HepG2 (cell line): Measurements from ENCODE around the gene NMBR. TPM values are rescaled to one million over a fixed set of nuclear protein-coding genes. Genes with fewer than 3 reads are reported as not detected.

Source experiments
- ATAC-seq: fragments of 200-7000 bp; cut with Tn5 transposase; 3 replicates; pipeline ENCODE4 v1.9.1; 2020; ENCODE audit warnings: mild to moderate bottlenecking, moderate library complexity
- BruUV-seq: library from RNA; stranded (reverse); fragments of 400-500 nt; replicated peaks from 2 replicates; lab custom pipeline; 2021; lab: Mats Ljungman, UMichigan
- CTCF ChIA-PET: fragments of 300-600 bp; formaldehyde crosslinking; extraction: SDS; loops from one replicate; lab custom pipeline; 2021; ENCODE audit warnings: low total read pairs, inconsistent platforms, low intra/inter-chr PET ratio; lab: Yijun Ruan, JAX
- POLR2A ChIA-PET: fragments of 350-600 bp; sonication (Branson Sonifier 250); formaldehyde crosslinking; loops from one replicate; lab custom pipeline; 2020; ENCODE audit warnings: antibody characterized with exemption, inconsistent platforms; lab: Yijun Ruan, JAX
- DNase-seq: peaks from one replicate; pipeline ENCODE4 v3.0.0-alpha.2; 2015; ENCODE audit warnings: low spot score
- FAIRE-seq: peaks from 3 replicates; lab custom pipeline; 2011; peaks lifted over from hg19 to GRCh38; lab: Jason Lieb, UNC
- H2AFZ ChIP-seq: one replicate; pipeline ENCODE4 v1.6.1; 2011; ENCODE audit warnings: low read length, inconsistent platforms
- H3K27ac ChIP-seq: fragments of 300-600 bp; 3 replicates; pipeline ENCODE4 v1.8.0; 2011; ENCODE audit warnings: mixed run types, mild to moderate bottlenecking, mixed read lengths, low read length, inconsistent platforms; ENCODE audit not compliant: insufficient read depth; ENCODE audit errors: extremely low read length
- H3K27me3 ChIP-seq, 2 experiments: fragments of 200-600 bp in 1 of 2; 2 replicates in 1 of 2; 3 replicates in 1 of 2; pipeline versions ENCODE4 v1.6.0 to v1.8.0; 2011; ENCODE audit warnings: low read length in 2 of 2, mild to moderate bottlenecking in 2 of 2, moderate library complexity in 2 of 2, inconsistent platforms in 1 of 2; ENCODE audit not compliant: insufficient read depth in 2 of 2, control insufficient read depth in 1 of 2
- H3K36me3 ChIP-seq, 2 experiments: fragments of 200-600 bp in 1 of 2; replicated peaks in 1 of 2; 2 replicates in 1 of 2; 3 replicates in 1 of 2; pipeline versions ENCODE4 v1.5.1 to v1.8.0; 2011; ENCODE audit warnings: low read length in 2 of 2, inconsistent platforms in 1 of 2; ENCODE audit not compliant: insufficient read depth in 2 of 2, control insufficient read depth in 1 of 2
- H3K4me1 ChIP-seq: 2 replicates; pipeline ENCODE4 v1.5.1; 2012; ENCODE audit warnings: low read length, inconsistent platforms; ENCODE audit not compliant: insufficient read depth
- H3K4me2 ChIP-seq: 2 replicates; pipeline ENCODE4 v1.6.0; 2011; ENCODE audit warnings: low read depth, low read length, inconsistent platforms
- H3K4me3 ChIP-seq, 3 experiments: fragments of 200-600 bp in 1 of 3; sonication (generic), shearing (Covaris generic) in 1 of 3; replicated peaks in 1 of 3; 2 replicates each; pipeline ENCODE4 v1.5.1; 2011 to 2016; ENCODE audit warnings: low read length in 3 of 3, inconsistent platforms in 2 of 3, low read depth in 2 of 3, mild to moderate bottlenecking in 2 of 3, control low read depth in 1 of 3, mixed read lengths in 1 of 3; ENCODE audit not compliant: insufficient read depth in 1 of 3
- H3K79me2 ChIP-seq: one replicate; pipeline ENCODE4 v1.6.1; 2011; ENCODE audit warnings: low read length, inconsistent platforms; ENCODE audit not compliant: insufficient read depth
- H3K9ac ChIP-seq: 2 replicates; pipeline ENCODE4 v1.6.0; 2011; ENCODE audit warnings: mild to moderate bottlenecking, low read depth, low read length, inconsistent platforms; ENCODE audit not compliant: insufficient read depth
- H3K9me3 ChIP-seq: 2 replicates; pipeline ENCODE4 v1.5.1; 2012; ENCODE audit warnings: mild to moderate bottlenecking, low read length
- H4K20me1 ChIP-seq: 2 replicates; pipeline ENCODE4 v1.6.0; 2011; ENCODE audit warnings: inconsistent platforms, mild to moderate bottlenecking, low read length, moderate library complexity; ENCODE audit not compliant: insufficient read depth
- CBX1 ChIP-seq: IDR thresholded peaks from one replicate; pipeline ENCODE4 v1.6.1; 2016; ENCODE audit warnings: antibody characterized with exemption, low read depth
- CENPX ChIP-seq: sonication (generic); formaldehyde crosslinking; IDR thresholded peaks from 2 replicates; pipeline ENCODE4 v1.9.0; 2021; ENCODE audit warnings: mild to moderate bottlenecking, missing genetic modification reagents, moderate library complexity
- KMT2A ChIP-seq: sonication (generic); formaldehyde crosslinking; IDR thresholded peaks from 2 replicates; pipeline ENCODE4 v1.4.0; 2020; ENCODE audit warnings: missing genetic modification reagents
- MAFF ChIP-seq: IDR thresholded peaks from 2 replicates; pipeline ENCODE4 v1.6.1; 2011; ENCODE audit warnings: low read depth, low read length, improper control_type of control experiment
- MAFK ChIP-seq, 2 experiments: IDR thresholded peaks in 1 of 2; conservative IDR thresholded peaks in 1 of 2; 2 replicates each; pipeline ENCODE4 v1.6.1; 2011; ENCODE audit warnings: improper control_type of control experiment in 2 of 2, low read length in 2 of 2
- PPARG ChIP-seq: conservative IDR thresholded peaks from 2 replicates; pipeline ENCODE4 v1.6.1; 2016; ENCODE audit warnings: missing biosample characterization, missing genetic modification reagents
- RFXANK ChIP-seq: IDR thresholded peaks from 2 replicates; pipeline ENCODE4 v1.6.1; 2016
- SP2 ChIP-seq: sonication (generic); formaldehyde crosslinking; IDR thresholded peaks from 2 replicates; pipeline ENCODE4 v1.5.1; 2020; ENCODE audit warnings: mild to moderate bottlenecking, missing genetic modification reagents
- ZNF17 ChIP-seq: sonication (generic); formaldehyde crosslinking; IDR thresholded peaks from 2 replicates; pipeline ENCODE4 v1.5.0; 2020; ENCODE audit warnings: mild to moderate bottlenecking, missing genetic modification reagents
- ZNF407 ChIP-seq: sonication (generic); formaldehyde crosslinking; IDR thresholded peaks from one replicate; pipeline ENCODE4 v1.5.1; 2020; ENCODE audit warnings: mild to moderate bottlenecking, missing genetic modification reagents; ENCODE audit errors: not compliant biosample characterization
- ZNF550 ChIP-seq: sonication (generic); formaldehyde crosslinking; IDR thresholded peaks from 2 replicates; pipeline ENCODE4 v1.4.0; 2020; ENCODE audit warnings: mild to moderate bottlenecking, missing genetic modification reagents, borderline replicate concordance
- ZNF841 ChIP-seq: sonication (generic); formaldehyde crosslinking; IDR thresholded peaks from 2 replicates; pipeline ENCODE4 v1.8.1; 2023; ENCODE audit warnings: missing genetic modification reagents, borderline replicate concordance
- ZSCAN9 ChIP-seq: IDR thresholded peaks from 2 replicates; pipeline ENCODE4 v1.6.1; 2016; ENCODE audit warnings: borderline replicate concordance
- WGBS: methylation state at CpG from one replicate; pipeline ENCODE4 v1.1.6; 2017; ENCODE audit warnings: low lambda C conversion rate; 5-methylcytosine and 5-hydroxymethylcytosine counted together
- in situ Hi-C: cut with HindIII; loops from 2 replicates; pipeline ENCODE4 v1.10.0; 2017; ENCODE audit warnings: low pct_unique_long_range_greater_than_20kb; ENCODE audit not compliant: extremely low pct_ligation_motif_present
- intact Hi-C: fragments of 100-400 bp; cut with micrococcal nuclease; formaldehyde crosslinking; loops from one replicate; pipeline ENCODE4 v1.10.0; 2022; ENCODE audit not compliant: unreplicated experiment
- polyA plus RNA-seq, 8 experiments: library from polyadenylated mRNA; depleted of rRNA in 3 of 8; stranded (reverse) in 7 of 8; unstranded in 1 of 8; fragments of >200 nt; fragmentation: Illumina TruSeq in 4 of 8; extraction: Trizol in 4 of 8; gene quantifications; 2 replicates each; pipeline versions ENCODE4 v1.2.1 to v1.2.3, GENCODE V29; 2011 to 2016; ENCODE audit warnings: low read depth in 4 of 8, missing spikeins in 1 of 8, mixed read lengths in 1 of 8; ENCODE audit not compliant: insufficient read depth in 1 of 8
- total RNA-seq, 5 experiments: library from RNA; depleted of rRNA; stranded (reverse); fragments of >200 nt; fragmentation: Illumina TruSeq; extraction: Trizol; gene quantifications; 2 replicates each; pipeline ENCODE4 v1.2.3, GENCODE V29; 2016; ENCODE audit warnings: low read depth in 1 of 5

NMBR gene
- total and polyA plus RNA-seq, 2 of the 13 experiments (the other 11 are each of a cell fraction or from before 2014, with no cell fraction given), result not detected

- no peaks in the 10 kb centered on the region for H3K4me1 ChIP-seq
- FAIRE-seq (no peak), ATAC-seq (no peak), DNase-seq (no peak)
- no TSS peak for BruUV-seq
- H3K79me2 ChIP-seq, result no peaks in the 10 kb centered on the region
- in situ Hi-C loops, result no loop called here
- no peak overlapping the region for H3K9ac ChIP-seq
- H4K20me1 ChIP-seq, result no peaks in the 10 kb centered on the region
- no peak for TF ChIP-seq CBX1
- peak; percentile 81 for TF ChIP-seq MAFF
- TF ChIP-seq MAFK (conservative IDR thresholded peaks at IDR 0.05 in 1 of 2, IDR thresholded peaks at IDR 0.05 in 1 of 2; ENCODE audit: low read length in 2 of 2), result peak; percentile 68 to 87
- no peaks in the 10 kb centered on the region for H3K36me3 ChIP-seq
- no peak overlapping the region for H3K4me2 ChIP-seq
- H3K27ac ChIP-seq, result no peak overlapping the region
- CTCF ChIA-PET, result no interaction called here
- H3K9me3 ChIP-seq, result no peaks in the 10 kb centered on the region
- WGBS, result 1% methylated on average over 3 of the region's 3 CpGs
- no peak overlapping the region for H3K4me3 ChIP-seq
- no peaks in the 10 kb centered on the region for H3K27me3 ChIP-seq
- no peak overlapping the region for H2AFZ ChIP-seq
- POLR2A ChIA-PET, result no interaction called here
- intact Hi-C loops, result no loop called here
Observed at GRCh38 chr6:142121342-142121741, 25.6 kb downstream of the NMBR start.

GRCh38 chr6:142118925-142119324 is 28.0 kb downstream of the NMBR start:
- H4K20me1 ChIP-seq, result no peaks in the 10 kb centered on the region
- H3K4me3 ChIP-seq, result no peak overlapping the region
- no peaks in the 10 kb centered on the region for H3K27me3 ChIP-seq
- DNase-seq (no peak), ATAC-seq (no peak), FAIRE-seq (no peak)
- no peak overlapping the region for H3K4me2 ChIP-seq
- H3K4me1 ChIP-seq, result no peaks in the 10 kb centered on the region
- H2AFZ ChIP-seq, result no peak overlapping the region
- 31% methylated on average over 2 of the region's 2 CpGs for WGBS
- H3K9ac ChIP-seq, result no peak overlapping the region
- H3K27ac ChIP-seq, result no peak overlapping the region
- CTCF ChIA-PET, result no interaction called here
- intact Hi-C loops (no loop called here), in situ Hi-C loops (loop anchor here (10.0 kb wide), 1 partner anchor 134 kb away; no protein-coding TSS in a partner anchor)
- no peaks in the 10 kb centered on the region for H3K9me3 ChIP-seq
- H3K79me2 ChIP-seq, result no peaks in the 10 kb centered on the region
- BruUV-seq, result no TSS peak
- H3K36me3 ChIP-seq, result no peaks in the 10 kb centered on the region
- POLR2A ChIA-PET, result no interaction called here
- no peak for TF ChIP-seq ZNF841 (CRISPR knock-in tag)
- no peak for TF ChIP-seq CENPX
- no peak for TF ChIP-seq PPARG (CRISPR knock-in tag)
- no peak for TF ChIP-seq ZSCAN9 (CRISPR knock-in tag)
- no peak for TF ChIP-seq ZNF17 (CRISPR knock-in tag)
- TF ChIP-seq ZNF407 (CRISPR knock-in tag), result no peak
- no peak for TF ChIP-seq RFXANK
- TF ChIP-seq KMT2A (CRISPR knock-in tag), result no peak
- no peak for TF ChIP-seq ZNF550 (CRISPR knock-in tag)
- no peak for TF ChIP-seq SP2 (CRISPR knock-in tag)
